Natural killer cell (primary cell): ENCODE measurements around the gene ARMH3. TPM values are rescaled to one million over a fixed set of nuclear protein-coding genes. Genes with fewer than 3 reads are reported as not detected.

Experiments used
- ATAC-seq, 3 donors: fragments of 150-1000 bp in 2 of 3; fragments of 200-7000 bp in 1 of 3; cut with Tn5 transposase; 1 replicate in 1 of 3; 2 replicates in 2 of 3; pipeline ENCODE4 v1.10.0; 2021; ENCODE audit warnings: mild to moderate bottlenecking in 2 of 3, moderate library complexity in 2 of 3
- DNase-seq, 2 donors: peaks; one replicate each; pipeline versions ENCODE4 v3.0.0 to v3.0.0-alpha.2; 2013 to 2021; ENCODE audit warnings: mixed read lengths in 1 of 2
- H3K27ac ChIP-seq: one replicate; pipeline ENCODE4 v1.5.1; 2013; ENCODE audit warnings: mild to moderate bottlenecking, low read length
- H3K27me3 ChIP-seq: one replicate; pipeline ENCODE4 v1.6.1; 2013; ENCODE audit warnings: low read length; ENCODE audit not compliant: control insufficient read depth, insufficient read depth
- H3K36me3 ChIP-seq: one replicate; pipeline ENCODE4 v1.6.1; 2013; ENCODE audit warnings: low read length; ENCODE audit not compliant: control insufficient read depth, insufficient read depth
- H3K4me1 ChIP-seq: one replicate; pipeline ENCODE4 v1.6.1; 2013; ENCODE audit warnings: low read length; ENCODE audit not compliant: control insufficient read depth, insufficient read depth
- H3K4me3 ChIP-seq: one replicate; pipeline ENCODE4 v1.5.1; 2013; ENCODE audit warnings: low read length
- H3K9me3 ChIP-seq: one replicate; pipeline ENCODE4 v1.6.1; 2013; ENCODE audit warnings: low read length; ENCODE audit not compliant: control insufficient read depth, insufficient read depth
- H3K27ac Mint-ChIP-seq, 2 donors: one replicate each; pipeline ENCODE4 v1.8.0; 2022; ENCODE audit warnings: mild to moderate bottlenecking in 2 of 2, mixed read lengths in 2 of 2, moderate library complexity in 1 of 2
- H3K27me3 Mint-ChIP-seq, 2 donors: one replicate each; pipeline ENCODE4 v1.8.0; 2022; ENCODE audit warnings: low read depth in 2 of 2, mixed read lengths in 2 of 2
- H3K36me3 Mint-ChIP-seq: one replicate; pipeline ENCODE4 v1.8.0; 2022; ENCODE audit warnings: mixed read lengths
- H3K4me1 Mint-ChIP-seq, 2 donors: one replicate each; pipeline ENCODE4 v1.8.0; 2022; ENCODE audit warnings: mixed read lengths in 2 of 2
- H3K4me3 Mint-ChIP-seq: one replicate; pipeline ENCODE4 v1.8.0; 2022; ENCODE audit warnings: mild to moderate bottlenecking, moderate library complexity, mixed read lengths
- H3K9me3 Mint-ChIP-seq, 2 donors: one replicate each; pipeline ENCODE4 v1.8.0; 2022; ENCODE audit warnings: mixed read lengths in 2 of 2
- WGBS: methylation state at CpG from one replicate; pipeline ENCODE4 v1.1.7; 2013; ENCODE audit warnings: missing lambda C conversion rate; ENCODE audit not compliant: insufficient coverage; 5-methylcytosine and 5-hydroxymethylcytosine counted together
- intact Hi-C: fragments of 100-400 bp; cut with micrococcal nuclease; formaldehyde crosslinking; loops from one replicate; pipeline ENCODE4 v1.14.2; 2022
- total RNA-seq, 4 donors: library from RNA; stranded (reverse); fragments of 120-200 nt in 1 of 4; gene quantifications; one replicate each; pipeline versions ENCODE4 v1.2.3 to v1.2.4, GENCODE V29; 2013 to 2022
- TF ChIP-seq, protein P1 (sequence below): fragments of 200-600 bp; IDR thresholded peaks from one replicate; pipeline ENCODE4 v1.8.0; 2022; ENCODE audit warnings: antibody characterized with exemption

ARMH3 gene
- total RNA-seq, 3 donors from 2014 or later (not counting 1 experiment from before 2014, with no cell fraction given): 29.9 to 38.9 (median 35.4) TPM

- Mint-ChIP-seq H3K27ac (no peak overlapping the region), H3K27me3 (no peaks in the 10 kb centered on the region), H3K36me3 (peaks cover 23% of the 10 kb centered on the region), H3K4me3 (no peak overlapping the region), H3K4me1 (peaks cover 13% of the 10 kb centered on the region in 2 donors), H3K9me3 (no peaks in the 10 kb centered on the region)
- Histone ChIP-seq H3K4me1 (peaks cover 3% of the 10 kb centered on the region), H3K9me3 (no peaks in the 10 kb centered on the region), H3K27ac (no peak overlapping the region), H3K4me3 (no peak overlapping the region), H3K36me3 (peaks cover 37% of the 10 kb centered on the region), H3K27me3 (no peaks in the 10 kb centered on the region)
- intact Hi-C loops: no loop called here
- TF ChIP-seq, protein P1, sequence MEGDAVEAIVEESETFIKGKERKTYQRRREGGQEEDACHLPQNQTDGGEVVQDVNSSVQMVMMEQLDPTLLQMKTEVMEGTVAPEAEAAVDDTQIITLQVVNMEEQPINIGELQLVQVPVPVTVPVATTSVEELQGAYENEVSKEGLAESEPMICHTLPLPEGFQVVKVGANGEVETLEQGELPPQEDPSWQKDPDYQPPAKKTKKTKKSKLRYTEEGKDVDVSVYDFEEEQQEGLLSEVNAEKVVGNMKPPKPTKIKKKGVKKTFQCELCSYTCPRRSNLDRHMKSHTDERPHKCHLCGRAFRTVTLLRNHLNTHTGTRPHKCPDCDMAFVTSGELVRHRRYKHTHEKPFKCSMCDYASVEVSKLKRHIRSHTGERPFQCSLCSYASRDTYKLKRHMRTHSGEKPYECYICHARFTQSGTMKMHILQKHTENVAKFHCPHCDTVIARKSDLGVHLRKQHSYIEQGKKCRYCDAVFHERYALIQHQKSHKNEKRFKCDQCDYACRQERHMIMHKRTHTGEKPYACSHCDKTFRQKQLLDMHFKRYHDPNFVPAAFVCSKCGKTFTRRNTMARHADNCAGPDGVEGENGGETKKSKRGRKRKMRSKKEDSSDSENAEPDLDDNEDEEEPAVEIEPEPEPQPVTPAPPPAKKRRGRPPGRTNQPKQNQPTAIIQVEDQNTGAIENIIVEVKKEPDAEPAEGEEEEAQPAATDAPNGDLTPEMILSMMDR: no peak
- ATAC-seq (no peak), DNase-seq (no peak)
Observed at GRCh38 chr10:102004376-102004775, 51.6 kb downstream of the ARMH3 start.

DNA sequence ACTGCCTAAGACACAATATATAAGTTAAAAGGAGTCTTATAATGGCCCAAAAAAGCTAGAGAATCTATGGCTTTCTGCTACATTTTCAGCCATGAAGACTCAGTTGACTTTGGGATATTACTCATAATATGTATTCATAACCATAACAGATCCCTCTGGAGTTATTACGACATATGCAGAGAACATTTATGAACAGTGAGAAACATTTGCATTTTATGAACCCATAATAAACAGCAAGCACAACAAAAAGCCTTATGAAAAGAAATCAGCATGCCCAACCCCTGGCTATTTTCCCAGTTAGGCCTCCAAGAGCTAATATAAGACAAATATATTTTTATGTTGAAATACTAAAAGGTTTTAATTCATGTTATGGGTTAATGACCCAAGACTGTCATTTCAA lies 52.4 kb downstream of the ARMH3 start:
- no peak overlapping the region for H3K4me3 ChIP-seq
- no peaks in the 10 kb centered on the region for H3K9me3 ChIP-seq
- Mint-ChIP-seq H3K36me3 (peaks cover 23% of the 10 kb centered on the region), H3K4me1 (peaks cover 13% of the 10 kb centered on the region in 2 donors), H3K27me3 (no peaks in the 10 kb centered on the region), H3K4me3 (no peak overlapping the region), H3K9me3 (no peaks in the 10 kb centered on the region), H3K27ac (no peak overlapping the region)
- TF ChIP-seq, protein P1: no peak
- H3K27ac ChIP-seq: no peak overlapping the region
- H3K36me3 ChIP-seq: peaks cover 33% of the 10 kb centered on the region
- intact Hi-C loops: no loop called here
- H3K27me3 ChIP-seq: no peaks in the 10 kb centered on the region
- 91% methylated on average over 1 of the region's 1 CpG for WGBS
- DNase-seq (no peak), ATAC-seq (no peak)
- H3K4me1 ChIP-seq: peaks cover 3% of the 10 kb centered on the region

DNA sequence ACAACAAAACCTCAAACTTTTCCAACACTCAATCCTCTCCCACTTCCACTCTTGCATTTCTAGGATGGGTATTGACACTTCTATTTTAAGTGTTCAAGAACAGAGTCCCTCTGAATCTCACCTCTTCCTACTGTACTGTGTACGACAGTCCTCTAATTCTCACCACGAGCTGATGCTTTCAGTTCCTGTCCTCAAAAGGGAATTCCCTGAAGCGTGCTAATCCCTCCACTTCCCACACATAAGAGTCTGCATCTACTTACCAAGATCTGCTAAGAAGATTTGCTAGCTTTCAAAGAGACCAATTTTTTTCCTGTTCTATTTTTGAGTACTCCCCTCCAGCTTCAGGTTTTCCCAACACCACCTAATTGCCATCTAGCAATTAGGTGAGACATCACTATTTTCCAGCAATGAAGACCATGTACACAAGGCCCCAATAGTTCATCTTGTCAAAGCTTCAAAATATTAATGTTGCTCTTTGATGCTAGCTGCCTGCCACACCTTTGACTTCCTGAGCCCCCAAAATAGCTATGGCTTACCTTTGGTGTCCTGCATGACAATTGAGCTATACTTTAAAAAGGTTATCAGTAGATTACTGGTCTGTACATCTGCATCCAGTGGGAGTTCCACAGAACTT lies 54.4 kb downstream of the ARMH3 start:
- DNase-seq (peak in 1 of 2 donors; percentile 20), ATAC-seq (no peak)
- intact Hi-C loops: no loop called here
- Histone ChIP-seq H3K4me1 (peaks cover 3% of the 10 kb centered on the region), H3K36me3 (peaks cover 38% of the 10 kb centered on the region), H3K9me3 (no peaks in the 10 kb centered on the region), H3K27ac (peak overlapping the region; percentile 48), H3K27me3 (no peaks in the 10 kb centered on the region), H3K4me3 (no peak overlapping the region)
- WGBS: 22% methylated on average over 3 of the region's 3 CpGs
- Mint-ChIP-seq H3K36me3 (peaks cover 23% of the 10 kb centered on the region), H3K9me3 (no peaks in the 10 kb centered on the region), H3K4me3 (no peak overlapping the region), H3K27me3 (no peaks in the 10 kb centered on the region), H3K4me1 (peaks cover 13% of the 10 kb centered on the region in 2 donors), H3K27ac (peak overlapping the region; percentile 2 to 39)
- TF ChIP-seq, protein P1: no peak

DNA sequence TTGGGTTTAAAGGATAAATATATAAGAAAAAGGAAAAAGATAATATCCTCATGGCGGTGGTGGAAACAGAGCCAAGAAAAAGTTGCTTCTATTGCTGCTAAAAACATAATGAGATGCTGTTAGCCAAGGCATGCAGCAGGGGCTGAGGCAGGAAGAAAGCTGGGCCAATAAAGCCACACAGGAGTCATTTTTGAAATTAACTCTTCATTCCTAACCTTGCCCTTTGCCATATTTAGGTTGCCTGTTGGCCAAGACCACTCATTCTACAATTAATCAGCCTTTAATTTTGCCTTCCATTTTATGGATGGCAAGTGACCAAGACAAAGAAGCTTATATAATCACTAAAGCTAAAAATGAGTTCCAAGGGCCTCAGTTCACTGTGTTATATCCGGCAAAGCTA lies 58.2 kb downstream of the ARMH3 start:
- H3K4me3 Mint-ChIP-seq: no peak overlapping the region
- no peaks in the 10 kb centered on the region for H3K9me3 ChIP-seq
- H3K4me1 ChIP-seq: peaks cover 3% of the 10 kb centered on the region
- intact Hi-C loops: no loop called here
- DNase-seq (no peak), ATAC-seq (no peak)
- H3K9me3 Mint-ChIP-seq: no peaks in the 10 kb centered on the region
- peaks cover 13% of the 10 kb centered on the region in 2 donors for H3K4me1 Mint-ChIP-seq
- TF ChIP-seq, protein P1: no peak
- no peak overlapping the region for H3K27ac ChIP-seq
- no peak overlapping the region for H3K4me3 ChIP-seq
- peaks cover 9% of the 10 kb centered on the region for H3K36me3 Mint-ChIP-seq
- H3K36me3 ChIP-seq: peaks cover 37% of the 10 kb centered on the region
- 84% methylated on average over 2 of the region's 2 CpGs for WGBS
- no peak overlapping the region for H3K27ac Mint-ChIP-seq
- no peaks in the 10 kb centered on the region for H3K27me3 ChIP-seq
- H3K27me3 Mint-ChIP-seq: no peaks in the 10 kb centered on the region
